Activated T-cell treated with anti-CD3 and anti-CD28 coated beads, Interleukin-2, amount 50 U/mL, for 24 hours (primary cell): ENCODE measurements around the gene GMDS.
A peak's percentile ranks its signal among the peaks of the same experiment; 100 is the strongest.

Source experiments
- DNase-seq: peaks from one replicate; pipeline ENCODE4 v3.0.0-alpha.2; 2020
- H3K27ac Mint-ChIP-seq: 2 replicates; pipeline ENCODE4 v1.8.0; 2020; ENCODE audit warnings: mild to moderate bottlenecking, mixed read lengths
- H3K27me3 Mint-ChIP-seq: 2 replicates; pipeline ENCODE4 v1.8.0; 2020; ENCODE audit warnings: mixed read lengths
- H3K36me3 Mint-ChIP-seq: 2 replicates; pipeline ENCODE4 v1.8.0; 2020; ENCODE audit warnings: low read depth, mixed read lengths
- H3K4me1 Mint-ChIP-seq: 2 replicates; pipeline ENCODE4 v1.8.0; 2020; ENCODE audit warnings: low read depth, mixed read lengths
- H3K4me3 Mint-ChIP-seq: 2 replicates; pipeline ENCODE4 v1.8.0; 2020; ENCODE audit warnings: mild to moderate bottlenecking, moderate library complexity, mixed read lengths
- H3K9me3 Mint-ChIP-seq: 2 replicates; pipeline ENCODE4 v1.8.0; 2020; ENCODE audit warnings: mixed read lengths

GMDS gene

GRCh38 chr6:2162079-2162445 is 83.3 kb downstream of the GMDS start:
- DNase-seq = no peak
- peaks cover 48% of the 10 kb centered on the region for H3K4me1 Mint-ChIP-seq
- H3K27me3 Mint-ChIP-seq = no peaks in the 10 kb centered on the region
- no peak overlapping the region for H3K27ac Mint-ChIP-seq
- H3K4me3 Mint-ChIP-seq = no peak overlapping the region
- no peaks in the 10 kb centered on the region for H3K36me3 Mint-ChIP-seq
- H3K9me3 Mint-ChIP-seq = no peaks in the 10 kb centered on the region

DNA sequence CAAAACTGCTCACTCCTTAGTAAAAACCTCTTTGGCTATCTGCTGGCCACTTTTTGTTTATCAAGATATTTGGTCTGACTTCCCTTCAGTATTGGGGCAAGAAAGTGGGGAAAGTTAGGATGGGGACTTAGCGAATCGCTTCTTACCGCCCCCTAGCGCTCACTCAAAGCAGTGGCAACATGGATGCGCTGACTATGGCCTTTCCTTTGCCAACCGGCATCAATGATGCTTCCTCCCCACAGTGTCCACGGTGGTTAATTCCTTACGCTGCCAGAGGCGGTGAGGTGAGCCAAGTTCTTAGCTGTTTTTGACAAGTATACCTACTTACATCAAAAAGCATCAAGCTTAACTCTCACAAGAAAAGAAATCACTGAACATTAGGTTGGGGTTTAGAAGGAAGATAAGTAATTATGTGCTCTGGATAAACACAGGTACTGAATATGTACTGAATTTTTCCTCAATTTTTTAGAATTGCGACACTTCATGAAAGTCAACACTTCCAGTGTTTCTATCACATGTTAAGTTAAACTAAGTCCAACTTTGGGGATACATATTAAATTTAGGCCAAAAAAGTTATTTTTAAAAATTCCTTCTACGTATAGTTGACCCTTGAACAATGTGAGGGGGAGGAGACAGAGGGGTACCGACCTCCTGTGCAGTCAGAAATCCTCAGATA is 86.7 kb downstream of the GMDS start:
- DNase-seq = no peak
- H3K4me3 Mint-ChIP-seq = no peak overlapping the region
- H3K27me3 Mint-ChIP-seq = no peaks in the 10 kb centered on the region
- no peak overlapping the region for H3K27ac Mint-ChIP-seq
- H3K4me1 Mint-ChIP-seq = peaks cover 48% of the 10 kb centered on the region
- H3K36me3 Mint-ChIP-seq = no peaks in the 10 kb centered on the region
- H3K9me3 Mint-ChIP-seq = no peaks in the 10 kb centered on the region

GRCh38 chr6:2157441-2158127 is 87.8 kb downstream of the GMDS start:
- no peak for DNase-seq

DNA sequence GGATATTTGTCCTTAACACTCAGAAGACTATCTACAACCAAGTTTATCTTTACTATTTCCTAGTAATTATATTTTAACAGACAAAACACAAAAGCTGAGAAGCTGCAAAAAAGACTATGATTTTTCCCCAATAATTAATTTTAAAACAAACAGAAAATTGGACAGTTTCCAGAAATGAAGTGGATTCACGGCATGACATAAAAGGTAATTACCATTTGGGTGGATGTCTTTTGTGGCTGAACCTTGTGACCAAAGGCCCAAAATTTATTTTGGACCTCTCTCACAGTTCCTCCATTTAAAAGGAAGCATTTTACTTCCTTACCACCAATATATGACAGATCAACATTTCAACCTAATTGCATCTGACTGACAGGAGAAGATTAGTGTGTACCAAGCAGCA is 90.2 kb downstream of the GMDS start:
- Mint-ChIP-seq H3K27me3 (no peaks in the 10 kb centered on the region), H3K9me3 (no peaks in the 10 kb centered on the region), H3K4me3 (no peak overlapping the region), H3K27ac (no peak overlapping the region), H3K36me3 (no peaks in the 10 kb centered on the region), H3K4me1 (peaks cover 25% of the 10 kb centered on the region)
- no peak for DNase-seq

More at GRCh38 chr6:2157441-2158127, 87.8 kb downstream of the GMDS start:
- Mint-ChIP-seq H3K4me1 (peaks cover 39% of the 10 kb centered on the region), H3K27me3 (no peaks in the 10 kb centered on the region), H3K27ac (no peak overlapping the region), H3K9me3 (no peaks in the 10 kb centered on the region), H3K4me3 (no peak overlapping the region), H3K36me3 (no peaks in the 10 kb centered on the region)

DNA sequence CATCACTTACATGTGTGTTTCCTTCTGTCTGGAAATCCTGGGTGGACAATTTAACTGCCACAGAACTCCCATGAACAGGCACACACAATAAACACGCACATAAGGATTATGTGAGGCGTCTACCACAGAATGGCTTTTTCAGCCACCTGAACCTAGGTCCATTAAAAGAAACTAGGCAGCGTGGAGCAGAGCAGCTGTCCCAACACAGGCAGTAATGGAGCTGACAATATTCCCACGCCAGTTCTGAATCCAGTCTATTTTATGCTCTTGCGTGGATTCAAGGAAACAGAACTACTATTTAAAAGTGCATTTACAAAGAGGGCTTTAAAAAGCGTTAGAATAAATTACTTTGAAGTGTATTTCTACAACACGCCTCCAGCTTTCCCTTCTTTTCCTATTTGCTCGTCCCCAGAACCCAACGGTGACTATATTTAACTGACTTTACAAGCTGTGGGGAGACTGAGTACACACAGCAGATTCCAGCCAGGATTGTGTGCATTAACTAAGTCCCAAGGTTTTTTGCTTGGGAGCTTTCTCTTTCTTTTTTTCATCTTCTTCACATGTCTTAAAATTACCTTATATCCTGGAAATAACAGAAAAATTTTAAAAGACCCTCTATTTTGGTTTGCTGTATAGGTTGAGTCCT is 95.9 kb downstream of the GMDS start:
- Mint-ChIP-seq H3K4me3 (no peak overlapping the region), H3K27ac (no peak overlapping the region), H3K4me1 (no peaks in the 10 kb centered on the region), H3K36me3 (peaks cover 3% of the 10 kb centered on the region), H3K9me3 (no peaks in the 10 kb centered on the region), H3K27me3 (no peaks in the 10 kb centered on the region)
- DNase-seq = no peak

GRCh38 chr6:2148748-2149147 is 96.7 kb downstream of the GMDS start:
- no peaks in the 10 kb centered on the region for H3K4me1 Mint-ChIP-seq
- no peak for DNase-seq
- H3K9me3 Mint-ChIP-seq = no peaks in the 10 kb centered on the region
- H3K27ac Mint-ChIP-seq = no peak overlapping the region
- H3K27me3 Mint-ChIP-seq = no peaks in the 10 kb centered on the region
- H3K36me3 Mint-ChIP-seq = peaks cover 3% of the 10 kb centered on the region
- H3K4me3 Mint-ChIP-seq = no peak overlapping the region

DNA sequence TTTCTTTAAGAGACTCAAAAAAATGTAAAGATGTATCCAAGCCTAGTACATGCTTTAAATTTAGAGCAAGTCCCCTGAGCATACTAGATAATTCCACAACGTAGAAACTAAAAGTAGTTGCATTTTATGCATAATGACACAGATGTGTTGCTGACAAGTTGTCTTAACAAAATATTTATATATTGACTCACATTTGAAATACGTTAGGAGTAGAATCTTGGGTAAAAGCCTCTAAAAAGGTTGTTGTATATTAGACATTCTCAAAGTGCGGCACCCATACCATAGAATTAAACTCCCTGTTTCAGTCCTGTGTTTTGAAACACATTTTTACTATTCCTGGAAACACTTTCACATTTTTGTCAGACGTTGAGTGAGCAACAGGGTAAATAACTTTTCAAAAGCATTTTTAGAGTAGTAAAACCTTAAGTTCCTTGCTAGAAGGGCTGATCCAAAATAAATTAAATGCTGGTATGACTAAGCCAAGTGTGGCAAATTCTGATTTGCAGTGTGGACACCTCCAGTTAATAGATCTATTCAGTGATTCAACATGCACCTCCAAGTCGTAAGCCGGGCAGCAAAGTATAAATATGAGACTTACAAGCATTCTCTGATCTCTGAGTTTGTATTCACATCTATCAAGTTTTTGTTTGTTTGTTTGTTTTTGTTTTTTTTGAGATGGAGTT is 97.5 kb downstream of the GMDS start:
- H3K36me3 Mint-ChIP-seq = peaks cover 3% of the 10 kb centered on the region
- H3K27ac Mint-ChIP-seq = no peak overlapping the region
- no peak overlapping the region for H3K4me3 Mint-ChIP-seq
- no peak for DNase-seq
- H3K27me3 Mint-ChIP-seq = no peaks in the 10 kb centered on the region
- no peaks in the 10 kb centered on the region for H3K9me3 Mint-ChIP-seq
- H3K4me1 Mint-ChIP-seq = peaks cover 3% of the 10 kb centered on the region

DNA sequence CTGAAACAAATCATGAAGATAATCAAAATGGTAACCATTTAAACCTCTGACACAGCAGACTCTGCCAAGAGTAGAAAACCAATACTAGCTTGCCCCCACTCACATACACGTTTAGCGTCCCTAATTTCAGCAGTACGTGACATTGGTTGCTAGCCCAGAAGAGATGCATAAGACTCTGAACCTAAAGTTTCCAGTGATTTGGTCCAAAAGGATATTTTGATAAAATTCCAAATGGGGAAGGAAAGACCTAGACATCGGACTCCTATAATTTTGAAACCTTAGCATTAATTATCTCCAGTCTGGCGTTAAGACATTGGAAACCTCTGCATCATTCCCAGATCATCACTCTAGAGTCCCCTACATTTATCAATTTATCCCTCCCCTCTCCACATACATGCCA is 98.1 kb downstream of the GMDS start:
- Mint-ChIP-seq H3K4me3 (no peak overlapping the region), H3K27me3 (no peaks in the 10 kb centered on the region), H3K4me1 (peaks cover 4% of the 10 kb centered on the region), H3K27ac (no peak overlapping the region), H3K9me3 (no peaks in the 10 kb centered on the region), H3K36me3 (peaks cover 3% of the 10 kb centered on the region)
- no peak for DNase-seq

GRCh38 chr6:2144210-2144609 is 101.2 kb downstream of the GMDS start:
- Mint-ChIP-seq H3K4me1 (peaks cover 25% of the 10 kb centered on the region), H3K9me3 (no peaks in the 10 kb centered on the region), H3K27ac (peak overlapping the region; percentile 51), H3K36me3 (peaks cover 3% of the 10 kb centered on the region), H3K4me3 (no peak overlapping the region), H3K27me3 (no peaks in the 10 kb centered on the region)
- DNase-seq = no peak

- no peaks in the 10 kb centered on the region for H3K27me3 Mint-ChIP-seq
- H3K27ac Mint-ChIP-seq = no peak overlapping the region
- no peak for DNase-seq
- H3K9me3 Mint-ChIP-seq = no peaks in the 10 kb centered on the region
- peaks cover 2% of the 10 kb centered on the region for H3K36me3 Mint-ChIP-seq
- no peak overlapping the region for H3K4me3 Mint-ChIP-seq
- H3K4me1 Mint-ChIP-seq = peaks cover 25% of the 10 kb centered on the region
Measured at GRCh38 chr6:2141644-2142290, 103.6 kb downstream of the GMDS start.

GRCh38 chr6:2140438-2141128 is 104.8 kb downstream of the GMDS start:
- no peak overlapping the region for H3K27ac Mint-ChIP-seq
- H3K27me3 Mint-ChIP-seq = no peaks in the 10 kb centered on the region
- H3K4me3 Mint-ChIP-seq = no peak overlapping the region
- H3K36me3 Mint-ChIP-seq = no peaks in the 10 kb centered on the region
- H3K9me3 Mint-ChIP-seq = no peaks in the 10 kb centered on the region
- peaks cover 25% of the 10 kb centered on the region for H3K4me1 Mint-ChIP-seq
- no peak for DNase-seq

DNA sequence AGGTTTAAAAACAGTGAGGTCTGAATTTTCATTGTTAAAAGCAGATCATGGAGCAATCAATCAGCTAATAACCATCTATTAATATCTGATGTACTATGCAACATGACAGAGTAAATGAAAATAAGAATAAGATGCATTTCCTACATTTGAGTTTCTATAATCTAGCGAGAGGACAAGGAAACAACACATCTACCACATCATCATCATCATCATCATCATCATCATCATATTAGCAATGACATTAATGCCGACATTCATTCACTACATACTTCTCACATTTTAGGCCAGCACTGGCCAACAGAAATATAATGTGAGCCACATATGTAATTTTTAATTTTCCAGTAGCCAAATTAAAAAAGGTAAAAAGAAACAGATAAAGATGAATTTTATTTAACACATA is 110.0 kb downstream of the GMDS start:
- no peaks in the 10 kb centered on the region for H3K9me3 Mint-ChIP-seq

DNA sequence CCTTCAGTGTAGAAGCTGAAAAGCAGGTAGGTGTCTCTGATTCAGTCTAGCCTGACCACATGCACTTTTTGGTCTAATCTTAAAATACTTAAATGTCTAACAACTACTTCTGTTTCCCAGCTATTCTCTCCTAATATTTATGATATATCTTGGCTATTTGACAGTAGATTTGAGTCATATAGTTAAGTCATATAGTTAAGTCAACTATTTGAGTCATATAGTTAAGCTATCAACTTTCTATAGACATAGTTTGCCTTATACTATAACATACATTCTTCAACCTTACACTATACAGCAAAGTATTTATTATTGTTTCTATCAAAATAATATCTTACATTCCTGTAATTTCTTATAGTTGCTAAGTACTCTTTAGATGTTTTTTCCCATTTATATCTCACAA is 110.9 kb downstream of the GMDS start:
- Mint-ChIP-seq H3K27me3 (no peaks in the 10 kb centered on the region), H3K27ac (no peak overlapping the region), H3K4me1 (peaks cover 24% of the 10 kb centered on the region), H3K36me3 (no peaks in the 10 kb centered on the region), H3K4me3 (no peak overlapping the region), H3K9me3 (no peaks in the 10 kb centered on the region)
- DNase-seq = no peak

More for the DNA sequence above, 110.0 kb downstream of the GMDS start:
- no peak for DNase-seq
- Mint-ChIP-seq H3K4me1 (peaks cover 21% of the 10 kb centered on the region), H3K27me3 (no peaks in the 10 kb centered on the region), H3K36me3 (no peaks in the 10 kb centered on the region), H3K4me3 (no peak overlapping the region), H3K27ac (no peak overlapping the region)

DNA sequence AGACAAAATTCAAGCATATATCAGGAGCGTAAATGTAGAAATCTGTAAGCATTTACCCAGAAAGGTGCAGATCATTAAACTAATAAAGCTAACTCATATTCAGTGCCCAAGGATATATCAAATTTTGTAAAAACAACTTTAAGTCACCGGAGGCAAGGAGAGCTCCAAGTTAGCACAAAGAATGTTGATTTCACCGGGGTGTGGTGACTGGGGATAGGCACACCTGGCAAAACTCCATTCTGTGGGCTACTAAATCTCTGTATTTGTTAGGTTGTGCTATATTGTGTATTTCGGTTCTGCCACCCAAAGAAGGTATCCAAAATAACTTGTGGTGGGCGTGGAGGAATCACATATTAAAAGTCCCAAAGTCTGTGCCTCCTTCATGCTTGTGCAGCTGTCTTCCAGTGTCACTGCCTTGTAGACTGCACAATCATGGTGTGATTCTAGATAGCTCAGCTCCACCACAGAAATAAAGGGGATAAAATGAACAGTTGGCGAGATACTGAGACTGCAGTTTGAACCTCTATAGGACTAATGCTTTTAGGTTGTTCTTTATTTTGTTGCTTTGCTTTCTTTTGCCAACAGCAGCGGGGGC is 111.6 kb downstream of the GMDS start:
- Mint-ChIP-seq H3K4me1 (peaks cover 29% of the 10 kb centered on the region), H3K36me3 (no peaks in the 10 kb centered on the region), H3K27me3 (no peaks in the 10 kb centered on the region), H3K4me3 (no peak overlapping the region), H3K9me3 (no peaks in the 10 kb centered on the region), H3K27ac (no peak overlapping the region)
- no peak for DNase-seq
